HG03521 (cell line): ENCODE measurements around the gene ZNF526.

Source experiments
- ATAC-seq: cut with Tn5 transposase; IDR thresholded peaks from one replicate; pipeline ENCODE4 v1.9.1; 2021; ENCODE audit warnings: mild to moderate bottlenecking, moderate library complexity; ENCODE audit not compliant: unreplicated experiment

The ZNF526 gene

DNA sequence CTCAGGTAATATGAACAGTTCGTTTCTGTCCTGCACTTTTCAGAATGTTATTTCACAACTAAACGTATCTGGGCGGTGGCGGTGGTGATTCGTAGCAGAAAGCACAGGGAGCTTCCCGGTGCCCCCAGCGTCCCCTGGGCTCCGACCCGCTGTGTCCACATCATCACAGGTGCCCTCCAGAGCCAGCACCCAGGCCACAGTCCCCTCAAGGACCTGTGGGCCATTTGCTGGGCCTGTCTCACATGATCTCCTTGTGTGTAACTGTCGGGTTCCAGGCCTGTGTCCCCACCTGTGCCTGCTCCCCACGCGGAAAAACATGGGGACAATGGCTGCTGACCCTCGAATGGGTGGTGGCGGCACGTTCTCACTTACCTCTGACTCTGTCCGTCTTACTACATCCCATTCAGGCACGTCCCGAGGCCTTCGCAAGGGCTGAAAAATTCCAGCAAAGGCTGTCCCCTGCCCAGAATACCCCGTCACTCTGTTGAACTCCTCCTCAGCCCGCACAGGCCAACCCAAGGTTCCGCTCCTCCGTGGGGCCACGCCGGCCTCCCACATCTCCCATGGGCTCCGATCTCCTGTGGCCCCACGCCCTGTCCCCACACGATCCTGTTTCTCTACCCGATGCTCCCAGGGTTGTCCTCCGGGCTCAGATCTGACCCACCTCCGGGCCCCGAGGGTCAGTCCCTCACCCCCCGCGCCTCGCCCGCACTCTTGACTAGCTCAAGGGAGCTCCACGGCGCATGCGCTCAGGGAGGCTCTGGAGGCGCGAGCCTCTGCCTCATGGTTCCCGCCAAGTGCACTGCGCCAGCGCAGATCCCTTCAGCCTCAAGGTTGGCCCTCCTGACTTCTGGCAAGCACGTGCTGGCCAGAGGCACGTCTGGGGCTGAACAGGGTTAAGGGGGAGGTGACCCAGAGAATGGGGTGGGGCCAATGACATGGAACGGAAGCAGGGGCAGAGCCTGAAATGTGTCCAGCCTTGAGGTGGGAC is 23.8 kb upstream of the ZNF526 start:
- no peak for ATAC-seq

DNA sequence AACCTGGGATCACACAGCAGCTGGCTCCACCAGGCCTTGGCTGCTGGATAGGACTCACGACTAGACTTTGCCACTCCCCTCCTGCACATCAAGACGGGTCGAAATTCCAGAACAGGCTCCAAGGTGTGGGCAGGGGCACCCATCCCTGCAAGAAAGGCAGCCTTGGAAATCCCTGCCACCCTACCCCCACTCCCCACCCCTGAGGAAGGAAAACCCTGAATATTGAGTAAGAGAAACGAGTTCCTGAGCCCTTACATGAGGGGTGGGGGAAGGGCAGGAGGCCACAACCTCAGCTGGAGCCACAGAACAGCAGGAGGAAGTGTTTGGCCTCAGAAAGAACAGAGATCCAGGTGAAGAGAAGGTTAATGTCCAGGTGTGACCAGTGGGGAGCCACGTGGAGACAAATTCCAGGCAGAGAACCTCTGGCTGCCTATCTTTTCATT is 22.7 kb upstream of the ZNF526 start:
- no peak for ATAC-seq

DNA sequence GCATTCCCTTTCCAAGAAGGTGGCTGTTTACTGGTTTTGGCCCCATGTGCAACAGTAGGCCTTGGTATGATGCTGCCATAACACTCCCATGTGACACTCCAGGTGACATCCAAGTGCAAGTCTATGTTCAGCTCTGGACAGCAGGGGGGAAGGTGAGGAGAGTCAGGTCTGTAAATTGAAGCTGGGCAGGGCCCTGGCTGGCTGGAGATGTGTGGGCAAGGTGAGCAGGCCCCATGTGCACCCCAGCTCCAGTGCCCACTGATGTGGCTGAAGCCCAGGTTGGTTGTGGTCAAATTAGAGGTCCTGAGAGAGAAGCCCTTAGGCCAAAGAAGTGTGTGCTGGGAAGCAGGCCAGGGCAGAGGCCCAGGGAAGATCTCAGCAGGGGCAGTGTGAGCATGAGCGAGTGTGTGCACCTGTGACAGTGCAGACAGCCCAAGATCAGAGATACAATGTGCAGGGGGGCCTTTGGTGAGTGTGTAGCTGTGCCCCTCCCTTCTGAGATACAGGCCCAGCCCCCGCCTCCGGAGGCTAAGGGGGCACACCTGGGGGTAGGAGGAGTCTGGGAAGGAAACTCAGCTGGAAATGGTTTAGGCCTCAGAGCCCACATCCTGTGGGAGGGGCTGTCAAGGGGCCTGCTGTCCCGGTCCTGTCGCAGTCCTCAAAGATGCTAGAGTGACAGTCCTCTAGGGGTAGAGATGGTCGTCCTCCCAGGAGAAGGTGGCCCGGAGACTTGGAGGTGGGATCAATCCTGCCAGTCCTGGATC is 21.3 kb upstream of the ZNF526 start:
- ATAC-seq = peak; percentile 23

DNA sequence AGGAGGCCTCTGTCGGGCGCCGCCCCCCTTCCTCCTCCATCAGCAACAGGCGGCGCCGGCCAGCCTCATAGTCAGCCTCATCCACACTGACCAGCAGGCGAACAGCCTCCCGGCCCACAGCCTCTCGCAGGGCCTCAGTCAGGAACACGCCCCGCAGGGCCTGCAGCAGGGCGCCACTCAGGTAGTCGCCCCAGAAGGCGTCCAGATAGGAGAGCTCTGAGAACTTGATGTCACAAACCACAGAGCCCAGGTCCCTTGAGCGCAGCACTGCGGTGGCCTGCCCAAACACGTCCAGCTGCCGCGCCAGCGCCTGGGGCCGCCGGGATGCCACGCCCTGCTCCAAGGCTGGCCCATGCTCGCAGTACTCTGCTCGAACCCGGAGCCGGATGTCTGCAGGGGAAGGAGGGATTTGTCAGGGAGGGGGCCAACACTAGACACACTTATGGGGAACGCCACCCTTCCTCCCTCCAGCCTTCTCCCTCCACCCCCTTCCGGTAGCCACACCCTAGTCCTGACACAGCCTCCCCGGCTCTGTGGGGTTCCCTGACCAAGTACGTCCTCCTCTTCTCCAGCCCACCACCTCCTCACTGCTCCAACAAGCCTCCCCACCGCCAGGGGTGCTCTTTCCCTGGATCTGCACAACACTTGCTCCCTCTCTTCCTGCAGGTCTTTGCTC is 20.5 kb upstream of the ZNF526 start:
- peak; percentile 36 for ATAC-seq

DNA sequence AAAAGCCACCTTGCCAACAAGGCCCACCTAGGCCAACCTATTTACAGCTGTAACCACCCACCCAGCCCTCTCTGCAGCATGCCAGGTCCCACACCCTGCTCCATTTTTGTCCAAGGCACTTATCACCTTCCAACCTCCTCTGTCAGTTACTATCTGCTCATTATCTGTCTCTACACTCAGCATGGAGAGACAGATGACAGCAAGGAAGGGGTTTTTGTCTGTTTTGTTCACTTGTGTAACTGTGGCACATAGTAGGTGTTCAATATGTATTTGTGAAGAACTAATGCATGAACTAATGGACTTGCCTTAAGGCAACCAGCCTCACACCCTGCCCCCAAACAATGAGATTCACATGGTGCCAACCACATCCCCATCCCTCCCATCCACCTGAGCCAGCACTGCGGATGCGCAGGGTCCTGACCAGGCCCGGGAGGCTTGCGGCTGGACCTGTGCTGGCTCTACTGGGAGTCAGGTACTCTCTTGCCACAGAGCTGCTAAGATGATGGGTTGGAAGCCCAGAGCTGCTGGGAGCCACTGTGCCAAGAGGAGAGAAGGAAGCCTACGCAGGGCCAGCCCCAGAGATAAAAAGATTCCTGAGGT is 19.9 kb upstream of the ZNF526 start:
- ATAC-seq = no peak

DNA sequence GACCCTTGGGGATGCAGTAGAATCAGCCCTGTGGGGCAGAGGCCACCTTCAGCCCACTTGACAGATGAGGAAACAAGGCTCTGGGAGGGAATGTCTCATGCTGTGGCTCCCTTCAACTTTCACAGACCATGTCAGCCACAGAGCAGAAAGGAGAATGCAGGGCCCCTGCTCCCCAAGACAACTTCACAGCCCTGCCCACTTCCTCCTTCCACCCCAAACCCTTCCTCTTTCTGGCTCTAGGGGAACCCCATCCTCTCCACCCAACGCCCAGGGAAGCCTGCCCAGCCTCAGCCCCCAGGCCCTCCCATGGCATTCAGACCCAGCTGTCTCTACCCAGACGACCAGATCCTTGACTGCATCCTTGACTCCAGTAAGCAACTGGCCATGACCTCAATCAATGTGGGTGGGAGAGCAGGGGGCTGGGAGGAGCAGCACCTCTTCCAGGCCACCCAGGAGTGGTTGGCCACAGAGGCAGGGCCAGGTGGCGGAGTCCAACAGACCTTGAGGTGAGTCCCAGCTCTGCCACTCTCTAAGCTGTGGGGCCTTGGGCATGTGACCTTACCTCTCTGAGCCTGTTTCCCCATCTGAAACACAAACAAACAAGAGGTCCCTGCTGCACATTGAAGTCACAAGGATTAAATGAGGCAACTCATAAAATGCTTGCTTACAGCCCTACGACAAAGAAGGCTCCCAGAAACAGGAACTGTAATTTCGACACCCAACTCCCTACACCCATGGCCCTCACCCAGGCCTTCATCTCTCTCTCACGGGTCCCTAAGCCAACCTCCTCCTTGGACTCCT is 18.4 kb upstream of the ZNF526 start:
- ATAC-seq = peak; percentile 38

DNA sequence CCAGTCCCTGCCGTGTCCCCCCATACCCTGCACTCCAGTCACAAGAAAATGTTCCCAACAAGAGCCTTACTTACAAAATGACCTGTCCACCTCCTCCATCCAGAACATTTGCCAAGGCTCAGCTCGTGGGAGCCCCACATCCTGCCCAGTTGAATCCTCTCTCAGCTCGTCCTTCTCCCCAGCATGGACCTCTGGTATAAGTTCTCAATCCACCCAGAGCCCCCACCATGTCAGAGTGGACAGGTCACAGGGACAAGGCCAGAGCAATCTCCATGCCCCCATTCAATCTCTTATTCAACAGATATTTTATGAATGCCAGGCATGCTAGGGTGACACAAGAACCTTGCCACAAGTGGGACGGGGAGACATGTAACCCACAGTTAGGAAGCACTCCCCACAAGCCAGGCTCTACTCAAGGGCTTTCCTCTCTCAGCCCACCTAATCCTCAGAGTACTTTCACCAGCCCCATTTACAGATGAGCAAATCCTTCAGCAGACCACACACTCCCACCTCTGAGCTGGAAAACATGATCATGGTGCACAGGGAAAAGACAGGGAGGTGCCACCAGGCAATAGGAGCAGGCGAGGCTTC is 17.7 kb upstream of the ZNF526 start:
- ATAC-seq = no peak

DNA sequence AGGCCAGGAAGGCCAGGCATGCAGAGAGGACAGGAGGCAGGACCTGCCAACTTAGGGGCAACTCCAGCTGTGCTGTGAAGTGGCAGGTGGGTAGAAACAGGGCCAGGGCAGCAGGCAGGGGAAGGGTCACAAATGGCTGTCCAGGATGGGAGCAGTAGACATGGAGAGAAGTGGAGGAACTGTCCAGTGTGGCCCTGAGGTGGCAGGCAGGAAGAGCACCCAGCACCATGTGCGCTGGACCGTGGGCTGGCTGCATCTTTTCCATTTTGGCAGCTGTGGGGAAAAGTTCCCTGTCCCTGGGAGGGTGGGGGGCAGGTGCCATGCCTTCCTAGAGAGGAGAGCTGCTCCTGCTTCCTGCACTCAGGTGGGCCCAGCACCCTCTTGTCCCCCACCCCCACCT is 16.4 kb upstream of the ZNF526 start:
- no peak for ATAC-seq

DNA sequence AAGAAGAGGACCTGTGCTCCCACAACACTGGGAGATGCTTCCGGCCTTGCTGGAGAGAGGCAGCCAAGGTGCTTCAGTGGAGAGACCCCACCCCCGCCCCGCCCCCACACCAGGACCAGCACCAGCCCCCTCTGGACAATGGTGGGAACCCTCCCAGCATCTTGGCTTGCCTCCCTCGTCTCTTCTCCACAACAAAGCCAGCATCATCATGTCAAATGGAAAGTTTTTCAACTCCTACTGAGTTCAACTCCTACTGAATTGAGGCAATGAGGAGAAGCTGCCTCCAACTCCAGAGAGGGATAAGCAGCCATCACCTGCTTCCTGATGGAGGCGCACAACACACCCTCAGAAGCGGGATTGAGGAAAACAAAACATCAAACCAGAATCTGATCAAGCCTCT is 15.4 kb upstream of the ZNF526 start:
- no peak for ATAC-seq

DNA sequence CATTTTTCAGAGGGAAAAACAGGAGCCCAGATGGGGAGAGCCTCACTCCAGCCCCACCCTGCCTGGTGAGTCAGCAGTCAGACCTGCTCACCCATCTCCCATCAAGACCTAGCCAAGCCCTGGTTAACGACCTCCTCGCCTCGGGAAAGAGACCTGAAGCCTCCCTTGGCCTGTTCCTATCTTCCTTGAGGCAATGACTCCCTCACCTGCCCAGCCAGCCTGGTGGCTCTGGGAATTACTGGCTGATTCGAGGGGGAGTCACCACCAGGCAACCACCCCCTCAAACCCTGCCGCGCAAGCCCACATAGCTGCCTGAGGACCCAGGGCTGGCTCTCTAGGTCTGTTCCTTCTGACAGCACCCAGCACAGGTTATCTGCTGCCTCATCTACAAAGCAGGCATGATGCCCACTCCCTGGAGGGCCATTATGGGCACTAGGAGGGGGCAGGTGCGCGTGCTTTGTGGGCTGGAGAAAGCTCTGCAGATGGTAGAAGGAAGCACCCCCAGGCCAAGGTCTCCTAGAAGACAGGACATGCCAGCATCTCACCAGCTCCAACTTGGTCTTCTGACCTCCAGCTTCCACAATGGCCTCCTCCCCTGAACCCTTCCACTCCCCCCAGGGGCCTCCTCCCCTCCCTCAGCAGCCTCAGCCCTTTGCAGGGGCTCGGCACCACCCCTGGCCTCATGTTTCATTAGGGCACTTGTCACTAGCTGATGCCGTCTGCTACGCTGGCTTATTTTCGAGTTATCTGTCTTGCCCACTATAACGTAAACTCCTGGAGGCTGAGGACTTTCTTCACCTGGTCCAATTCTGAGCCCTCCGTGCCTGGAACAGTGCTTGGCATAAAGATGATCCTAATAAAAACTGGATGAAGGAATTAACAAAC is 13.0 kb upstream of the ZNF526 start:
- ATAC-seq = no peak

DNA sequence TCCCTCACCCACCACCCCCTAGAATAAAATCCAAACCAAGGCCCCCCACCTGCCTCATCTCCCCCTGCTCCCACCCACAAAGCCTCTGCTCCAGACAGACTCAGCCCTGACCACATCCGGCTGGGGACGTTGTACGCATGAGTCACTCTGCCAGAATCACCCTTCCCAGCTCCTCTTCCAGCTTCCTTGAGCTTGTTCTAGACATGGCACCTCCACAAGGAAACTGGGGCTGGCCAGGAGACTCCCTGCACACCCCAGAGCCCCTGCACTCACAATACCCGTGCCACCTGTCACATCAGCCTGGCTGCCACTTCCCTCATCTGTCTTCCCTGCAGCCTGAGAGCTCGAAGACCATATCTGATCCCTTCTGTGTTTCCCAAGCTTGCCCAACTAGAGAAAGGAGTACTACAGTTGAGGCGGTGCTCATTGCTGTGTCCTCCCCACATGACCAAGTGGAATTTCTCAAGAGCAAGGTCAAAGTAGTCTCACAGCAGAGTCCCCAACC is 12.3 kb upstream of the ZNF526 start:
- no peak for ATAC-seq

DNA sequence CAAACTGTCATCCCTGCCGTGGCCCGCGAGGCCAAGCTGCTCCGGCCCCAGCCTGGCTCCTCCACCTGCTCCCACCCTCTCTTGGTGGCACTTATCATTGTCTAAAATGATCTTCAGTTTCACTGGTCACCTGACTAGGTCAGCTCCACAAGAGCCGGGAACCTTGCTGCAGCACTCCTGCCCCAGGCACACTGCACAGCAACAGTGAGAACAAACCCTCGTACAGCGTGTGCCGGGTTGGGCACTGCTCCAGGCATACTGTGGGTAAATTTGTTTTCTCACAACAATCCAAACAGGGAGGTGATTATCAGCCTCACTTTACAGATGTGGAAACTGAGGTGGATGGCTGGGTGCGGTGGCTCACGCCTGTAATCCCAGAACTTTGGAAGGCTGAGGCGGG is 11.5 kb upstream of the ZNF526 start:
- no peak for ATAC-seq

DNA sequence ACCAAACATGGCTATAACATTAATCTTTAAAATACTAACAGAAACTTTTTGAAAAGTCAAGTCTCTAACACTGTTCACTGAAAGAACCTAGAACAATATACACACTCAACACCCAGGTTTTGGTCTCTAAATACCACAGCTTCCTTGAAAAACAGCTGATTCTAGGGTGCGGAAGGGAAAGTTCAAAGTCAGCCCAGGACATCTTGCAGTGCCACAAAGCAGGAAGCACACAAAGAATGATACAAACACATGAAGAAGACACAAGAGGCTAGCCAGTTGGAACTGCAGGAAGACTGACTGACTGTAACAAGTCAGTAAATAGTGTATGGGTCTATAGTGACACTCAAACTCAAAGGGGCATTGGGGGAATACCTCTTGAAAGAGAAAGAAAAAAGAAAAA is 7.2 kb upstream of the ZNF526 start:
- no peak for ATAC-seq

DNA sequence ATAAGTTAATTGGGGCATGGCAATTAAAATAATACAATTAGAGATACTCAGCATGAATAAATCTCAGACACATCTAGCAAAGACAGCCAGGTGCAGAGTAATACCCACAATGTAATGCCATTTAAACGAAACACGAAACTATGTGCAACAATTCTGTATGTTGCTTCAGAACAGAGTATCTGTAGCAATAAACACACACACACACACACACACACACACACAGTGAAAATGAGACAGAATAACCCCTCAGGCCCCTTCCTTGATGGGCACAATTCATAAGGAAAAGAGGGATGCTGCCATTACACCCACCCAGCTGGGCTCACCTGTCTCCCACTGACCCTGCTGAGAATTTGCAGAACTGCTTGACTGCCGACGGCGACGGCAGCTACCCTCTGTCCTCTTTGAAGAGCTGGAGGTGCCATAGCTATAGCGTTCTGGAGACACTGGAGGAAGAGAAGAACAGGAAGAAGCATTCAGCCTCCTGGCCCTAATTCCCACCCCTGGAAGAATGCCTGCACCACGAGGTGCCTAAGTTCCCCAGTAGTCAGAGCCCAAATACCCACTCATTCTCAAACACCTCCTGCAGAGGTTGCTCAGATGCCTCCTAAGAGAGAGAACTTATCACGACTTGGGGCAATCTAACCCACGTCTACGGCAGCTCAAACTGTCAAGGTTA is 5.2 kb upstream of the ZNF526 start:
- no peak for ATAC-seq

DNA sequence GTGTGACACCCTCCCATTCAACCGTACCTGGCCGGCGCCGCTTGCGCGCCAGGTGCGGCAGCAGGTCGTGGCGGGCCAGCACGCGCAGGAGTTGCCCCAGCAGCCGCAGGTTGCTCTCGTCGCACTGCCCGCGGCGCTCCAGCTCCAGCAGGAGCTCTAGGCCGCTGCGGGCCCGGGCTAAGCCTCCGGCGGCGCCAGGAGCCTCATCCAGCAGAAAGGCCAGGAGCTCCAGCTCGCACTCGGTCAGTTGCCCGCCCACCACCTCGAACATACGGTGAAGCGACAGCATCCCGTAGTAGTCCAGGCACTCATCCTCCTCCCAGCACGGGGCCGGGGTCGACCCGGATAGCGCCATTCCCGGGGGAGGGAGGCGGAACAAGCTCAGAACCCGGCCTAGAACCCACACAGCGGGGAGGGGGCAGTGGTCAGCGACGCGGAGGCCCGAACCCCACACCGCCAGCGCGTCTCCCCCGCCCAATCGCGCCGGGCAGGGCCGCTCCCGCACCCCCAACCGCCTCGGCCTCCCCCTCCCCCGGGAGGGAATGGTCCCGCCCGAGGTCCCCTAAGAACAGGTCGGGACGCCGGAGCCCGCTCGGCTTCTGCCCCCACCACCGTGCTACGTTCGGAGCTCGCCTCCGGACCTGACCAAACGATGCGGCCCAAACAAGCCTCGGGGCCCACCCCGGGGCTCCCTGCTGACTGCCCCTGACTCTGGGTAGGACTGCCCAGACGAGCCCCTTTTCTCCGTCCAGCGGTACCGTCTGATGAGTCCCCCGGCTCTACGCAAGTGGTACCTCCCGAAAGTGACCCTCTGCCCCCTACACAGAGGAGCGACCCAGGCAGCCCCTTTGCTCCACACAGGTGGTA is 3.2 kb upstream of the ZNF526 start:
- ATAC-seq = no peak

DNA sequence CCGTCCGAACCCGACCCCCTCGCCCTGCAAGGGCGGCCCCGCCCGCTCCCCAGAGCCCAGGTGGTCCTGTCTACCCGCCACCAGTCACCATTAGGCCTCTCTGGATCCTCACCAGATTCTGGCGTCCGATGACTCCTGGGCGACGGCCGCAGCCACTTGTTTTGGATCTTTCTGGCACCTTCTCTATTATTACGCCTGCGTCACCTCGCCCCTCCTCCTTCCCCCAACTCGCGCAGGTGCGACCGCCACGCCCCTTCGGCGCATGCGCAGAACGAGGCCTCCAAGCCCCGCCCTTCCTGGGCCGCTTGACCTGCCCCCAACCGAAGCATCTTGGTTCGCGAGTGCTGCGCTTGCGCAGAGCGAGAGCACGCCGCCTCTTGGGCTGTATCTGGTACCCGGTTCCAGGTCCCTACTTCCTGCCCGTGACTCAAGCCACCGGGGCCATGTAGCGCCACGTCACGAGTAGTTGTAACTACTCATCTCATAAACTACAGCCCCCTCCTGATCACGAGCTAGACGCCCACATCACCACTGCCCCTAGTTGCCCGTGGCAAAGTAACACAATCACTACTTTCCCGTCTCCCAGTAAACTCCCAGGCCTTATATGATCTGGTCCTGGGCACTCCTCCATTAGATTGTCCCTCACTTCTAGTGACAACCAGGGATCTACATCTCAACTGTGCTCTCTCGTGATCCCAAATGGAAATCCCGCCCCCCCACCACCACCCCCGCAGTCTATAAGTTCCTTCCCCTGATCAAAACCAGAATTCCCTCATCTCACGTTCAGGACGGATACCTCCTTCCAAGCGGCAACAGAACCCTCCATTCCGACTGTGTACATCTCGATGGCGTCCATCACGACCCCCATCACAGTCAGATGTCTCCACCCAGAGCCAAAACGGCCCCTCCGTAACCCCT is 2.3 kb upstream of the ZNF526 start, which contains the start of gene DEDD2:
Gene DEDD2, minus strand, starts transcription at position 158 of the 918 bp plus-strand sequence. CDS start 670 bp downstream, outside the sequence.
- ATAC-seq = peak; percentile 61
